IMR-90 (cell line): ENCODE measurements around the gene APMAP. TPM values are rescaled to one million over a fixed set of nuclear protein-coding genes. Genes with fewer than 3 reads are reported as not detected.

ENCODE experiments used
- ATAC-seq: fragments of 200-7000 bp; cut with Tn5 transposase; 2 replicates; pipeline ENCODE4 v1.9.1; 2020; ENCODE audit warnings: low read depth, mild to moderate bottlenecking, moderate library complexity
- BruUV-seq: library from RNA; stranded (reverse); fragments of 400-500 nt; replicated peaks from 2 replicates; lab custom pipeline; 2021; lab: Mats Ljungman, UMichigan
- CTCF ChIA-PET: fragments of 300-600 bp; formaldehyde crosslinking; extraction: SDS; loops from one replicate; lab custom pipeline; 2021; ENCODE audit warnings: antibody characterized with exemption; lab: Yijun Ruan, JAX
- POLR2A ChIA-PET: fragments of 300-600 bp; sonication (Branson Sonifier 250); formaldehyde crosslinking; loops from one replicate; lab custom pipeline; 2022; ENCODE audit warnings: antibody characterized with exemption; ENCODE audit not compliant: unreplicated experiment; lab: Charles Lee
- DNase-seq: peaks from one replicate; pipeline ENCODE4 v3.0.0; 2013
- H2AFZ ChIP-seq: replicated peaks from 2 replicates; pipeline ENCODE3; 2013; ENCODE audit warnings: low read length, mild to moderate bottlenecking; ENCODE audit not compliant: poor library complexity
- H2AK5ac ChIP-seq: 2 replicates; pipeline ENCODE4 v1.6.1; 2013; ENCODE audit warnings: low read depth, low read length, inconsistent platforms
- H2AK9ac ChIP-seq: replicated peaks from 2 replicates; pipeline ENCODE3; 2013; ENCODE audit warnings: mild to moderate bottlenecking, low read depth, low read length, moderate library complexity; ENCODE audit not compliant: poor library complexity
- H2BK120ac ChIP-seq: 2 replicates; pipeline ENCODE4 v1.6.1; 2013; ENCODE audit warnings: low read depth, low read length, inconsistent platforms
- H2BK15ac ChIP-seq: 3 replicates; pipeline ENCODE4 v1.6.1; 2013; ENCODE audit warnings: low read depth, low read length, inconsistent platforms
- H2BK20ac ChIP-seq: 2 replicates; pipeline ENCODE4 v1.6.1; 2013; ENCODE audit warnings: low read depth, mild to moderate bottlenecking, inconsistent platforms, low read length, moderate library complexity
- H2BK5ac ChIP-seq: 2 replicates; pipeline ENCODE4 v1.6.1; 2013; ENCODE audit warnings: mild to moderate bottlenecking, low read depth, low read length, inconsistent platforms; ENCODE audit not compliant: poor library complexity, severe bottlenecking
- H3K14ac ChIP-seq: replicated peaks from 2 replicates; pipeline ENCODE4 v1.6.1; 2013; ENCODE audit warnings: low read depth, low read length, inconsistent platforms
- H3K18ac ChIP-seq: 2 replicates; pipeline ENCODE4 v1.6.1; 2013; ENCODE audit warnings: low read depth, low read length, control low read depth
- H3K23ac ChIP-seq: 2 replicates; pipeline ENCODE4 v1.6.1; 2013; ENCODE audit warnings: low read depth, low read length, inconsistent platforms
- H3K27ac ChIP-seq: 2 replicates; pipeline ENCODE4 v1.5.1; 2013; ENCODE audit warnings: mild to moderate bottlenecking, control low read depth, low read length; ENCODE audit not compliant: insufficient read depth
- H3K27me3 ChIP-seq: 2 replicates; pipeline ENCODE4 v1.6.1; 2013; ENCODE audit warnings: low read length; ENCODE audit not compliant: control insufficient read depth, insufficient read depth
- H3K36me3 ChIP-seq: 2 replicates; pipeline ENCODE4 v1.6.1; 2013; ENCODE audit warnings: low read length, mixed read lengths; ENCODE audit not compliant: control insufficient read depth, insufficient read depth
- H3K4ac ChIP-seq: 2 replicates; pipeline ENCODE4 v1.6.1; 2013; ENCODE audit warnings: low read depth, low read length, inconsistent platforms
- H3K4me1 ChIP-seq: 2 replicates; pipeline ENCODE4 v1.6.1; 2013; ENCODE audit warnings: low read length, mixed read lengths; ENCODE audit not compliant: control insufficient read depth, insufficient read depth
- H3K4me2 ChIP-seq: 2 replicates; pipeline ENCODE4 v1.6.1; 2013; ENCODE audit warnings: low read depth, mild to moderate bottlenecking, control low read depth, low read length, moderate library complexity
- H3K4me3 ChIP-seq: 2 replicates; pipeline ENCODE4 v1.5.1; 2013; ENCODE audit warnings: low read depth, mild to moderate bottlenecking, control low read depth, low read length, moderate library complexity; ENCODE audit not compliant: insufficient read depth
- H3K56ac ChIP-seq: 2 replicates; pipeline ENCODE4 v1.6.1; 2013; ENCODE audit warnings: low read length, inconsistent platforms; ENCODE audit not compliant: insufficient read depth; ENCODE audit errors: extremely low read depth
- H3K79me1 ChIP-seq, 2 experiments: 2 replicates each; pipeline ENCODE4 v1.6.1; 2013; ENCODE audit warnings: low read length in 2 of 2, inconsistent platforms in 1 of 2, low read depth in 1 of 2
- H3K9ac ChIP-seq: 2 replicates; pipeline ENCODE4 v1.6.1; 2013; ENCODE audit warnings: low read depth, low read length, control low read depth
- H3K9me1 ChIP-seq: 2 replicates; pipeline ENCODE4 v1.6.1; 2013; ENCODE audit warnings: low read length, inconsistent platforms; ENCODE audit not compliant: insufficient read depth
- H3K9me3 ChIP-seq: 2 replicates; pipeline ENCODE4 v1.6.1; 2013; ENCODE audit warnings: low read length; ENCODE audit not compliant: control insufficient read depth, insufficient read depth
- H4K20me1 ChIP-seq: 2 replicates; pipeline ENCODE4 v1.6.1; 2013; ENCODE audit warnings: low read length, inconsistent platforms; ENCODE audit not compliant: insufficient read depth
- H4K5ac ChIP-seq: 2 replicates; pipeline ENCODE4 v1.6.1; 2013; ENCODE audit warnings: mild to moderate bottlenecking, low read depth, low read length, control low read depth
- H4K8ac ChIP-seq, 2 experiments: 2 replicates each; pipeline ENCODE4 v1.6.1; 2013; ENCODE audit warnings: low read depth in 2 of 2, low read length in 2 of 2, control low read depth in 1 of 2, inconsistent platforms in 1 of 2
- H4K91ac ChIP-seq: 2 replicates; pipeline ENCODE4 v1.6.1; 2013; ENCODE audit warnings: low read depth, low read length, inconsistent platforms; ENCODE audit not compliant: insufficient read depth
- BHLHE40 ChIP-seq: fragments of 150-350 bp; IDR thresholded peaks from 2 replicates; pipeline ENCODE4 v1.6.1; 2016; ENCODE audit warnings: mild to moderate bottlenecking, low read depth, low read length
- CEBPB ChIP-seq: IDR thresholded peaks from 2 replicates; pipeline ENCODE4 v1.6.1; 2012; ENCODE audit warnings: low read depth, low read length, improper control_type of control experiment
- CHD1 ChIP-seq: IDR thresholded peaks from 2 replicates; pipeline ENCODE4 v1.6.1; 2012; ENCODE audit warnings: low read depth, low read length, improper control_type of control experiment
- CTCF ChIP-seq: conservative IDR thresholded peaks from 2 replicates; pipeline ENCODE4 v1.5.1; 2012; ENCODE audit warnings: mild to moderate bottlenecking, low read depth, low read length, improper control_type of control experiment
- FOS ChIP-seq: fragments of 150-350 bp; IDR thresholded peaks from 2 replicates; pipeline ENCODE4 v1.6.1; 2016; ENCODE audit warnings: low read depth, low read length
- MAZ ChIP-seq: IDR thresholded peaks from 2 replicates; pipeline ENCODE4 v1.6.1; 2012; ENCODE audit warnings: low read depth, mild to moderate bottlenecking, low read length, improper control_type of control experiment, moderate library complexity, borderline replicate concordance
- MXI1 ChIP-seq: IDR thresholded peaks from 2 replicates; pipeline ENCODE4 v1.6.1; 2012; ENCODE audit warnings: low read depth, mild to moderate bottlenecking, low read length, moderate library complexity, borderline replicate concordance
- NFE2L2 ChIP-seq: fragments of 150-350 bp; IDR thresholded peaks from 2 replicates; pipeline ENCODE4 v1.6.1; 2016; ENCODE audit warnings: low read depth, mild to moderate bottlenecking, low read length
- POLR2A ChIP-seq: IDR thresholded peaks from 2 replicates; pipeline ENCODE4 v1.6.1; 2012; ENCODE audit warnings: mild to moderate bottlenecking, low read depth, low read length
- RAD21 ChIP-seq: IDR thresholded peaks from 2 replicates; pipeline ENCODE4 v1.6.1; 2012; ENCODE audit warnings: low read length, improper control_type of control experiment
- RCOR1 ChIP-seq: IDR thresholded peaks from 2 replicates; pipeline ENCODE4 v1.6.1; 2012; ENCODE audit warnings: mild to moderate bottlenecking, low read length, improper control_type of control experiment; ENCODE audit not compliant: insufficient replicate concordance
- RFX5 ChIP-seq: IDR thresholded peaks from 2 replicates; pipeline ENCODE4 v1.8.0; 2012; ENCODE audit warnings: low read depth, mild to moderate bottlenecking, low read length, moderate library complexity
- SMC3 ChIP-seq: fragments of 150-350 bp; IDR thresholded peaks from 2 replicates; pipeline ENCODE4 v1.6.1; 2016; ENCODE audit warnings: low read depth, mild to moderate bottlenecking, antibody characterized with exemption, low read length, moderate library complexity
- WGBS, 2 experiments: methylation state at CpG; one replicate each; pipeline versions ENCODE4 v1.1.5 to v1.1.7; 2013; ENCODE audit warnings: missing lambda C conversion rate in 2 of 2; ENCODE audit not compliant: insufficient read length in 1 of 2; ENCODE audit errors: extremely low coverage in 2 of 2; 5-methylcytosine and 5-hydroxymethylcytosine counted together
- dilution Hi-C: fragments of 300-500 bp; cut with HindIII; formaldehyde crosslinking; loops from one replicate; pipeline ENCODE4 v1.14.3; 2018; ENCODE audit warnings: low sequenced_read_pairs; ENCODE audit not compliant: unreplicated experiment
- in situ Hi-C: fragments of 300-500 bp; cut with MboI; formaldehyde crosslinking; loops from 3 replicates; pipeline ENCODE4 v1.14.3; 2019; ENCODE audit warnings: low sequenced_read_pairs, inconsistent platforms, mixed read lengths
- intact Hi-C: fragments of 100-400 bp; cut with micrococcal nuclease; formaldehyde crosslinking; loops from 2 replicates; pipeline ENCODE4 v1.10.0; 2022
- polyA plus RNA-seq, 3 experiments: library from polyadenylated mRNA; depleted of rRNA; stranded (reverse); fragments of >200 nt; gene quantifications; 2 replicates each; pipeline ENCODE4 v1.2.3, GENCODE V29; 2012; ENCODE audit warnings: low replicate concordance in 1 of 3
- total RNA-seq: library from RNA; depleted of rRNA; stranded (reverse); fragments of >200 nt; gene quantifications from 2 replicates; pipeline ENCODE4 v1.2.3, GENCODE V29; 2012
- TF ChIP-seq, protein P1 (sequence below): fragments of 150-350 bp; IDR thresholded peaks from 2 replicates; pipeline ENCODE4 v1.6.1; 2016; ENCODE audit warnings: low read depth, mild to moderate bottlenecking, low read length, moderate library complexity, borderline replicate concordance
- TF ChIP-seq, protein P2 (sequence below): fragments of 150-350 bp; IDR thresholded peaks from 2 replicates; pipeline ENCODE4 v1.6.1; 2017; ENCODE audit warnings: mild to moderate bottlenecking, antibody characterized with exemption, low read length, low read depth

The APMAP gene
- total and polyA plus RNA-seq, 2 of the 4 experiments (the other 2 are of a cell fraction) = 67.2 to 88.8 TPM

DNA sequence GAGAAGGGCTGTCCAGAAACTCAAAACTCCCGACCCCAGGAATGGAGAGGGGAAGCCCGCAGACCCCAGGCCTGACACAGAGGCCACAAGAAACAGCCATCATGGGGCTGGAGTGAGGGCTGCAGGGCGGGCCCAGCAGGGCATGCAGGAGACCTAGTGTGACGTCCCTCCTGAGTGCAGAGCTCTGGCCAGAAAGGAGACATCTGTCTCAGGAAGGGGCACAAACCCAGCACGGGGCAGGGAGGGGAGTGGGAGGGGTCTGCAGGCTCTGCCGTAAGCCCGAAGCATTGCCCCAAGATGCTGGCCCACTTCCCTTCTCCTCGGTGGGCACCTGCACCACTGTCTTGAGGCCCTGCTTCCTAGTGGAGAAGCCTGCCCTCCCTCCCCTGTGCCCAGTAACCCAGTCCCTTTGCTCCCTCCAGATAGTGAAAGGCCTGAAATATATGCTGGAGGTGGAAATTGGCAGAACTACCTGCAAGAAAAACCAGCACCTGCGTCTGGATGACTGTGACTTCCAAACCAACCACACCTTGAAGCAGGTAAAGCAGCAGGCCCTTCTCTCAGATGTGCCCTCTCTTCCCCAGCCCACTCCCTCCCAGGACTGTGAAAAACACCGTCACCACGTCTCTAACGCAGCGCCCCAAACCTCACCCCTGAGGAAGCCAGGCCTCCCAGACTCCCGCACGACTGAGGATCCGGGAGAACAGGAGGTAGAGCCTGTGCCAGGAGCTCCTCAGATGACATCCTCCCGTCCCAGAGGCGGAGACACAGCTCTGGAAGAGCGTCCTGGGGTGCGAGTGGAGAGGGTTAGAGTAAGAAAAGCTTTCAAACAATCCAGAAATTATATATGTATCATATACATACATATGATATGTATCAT is 33.8 kb downstream of the APMAP start:
- Histone ChIP-seq H4K8ac (no peak overlapping the region), H3K27ac (no peak overlapping the region), H4K20me1 (no peaks in the 10 kb centered on the region), H3K9me1 (0 out of 2 replicates have a peak, but pooled peaks cover 4% of the 10 kb centered on the region), H2AK9ac (peak overlapping the region; percentile 8), H2AFZ (no peak overlapping the region), H3K23ac (no peak overlapping the region), H3K79me1 (no peaks in the 10 kb centered on the region), H3K18ac (no peak overlapping the region), H2AK5ac (no peak overlapping the region), H2BK5ac (no peak overlapping the region), H4K5ac (no peak overlapping the region), H3K4me1 (no peaks in the 10 kb centered on the region), H3K9ac (no peak overlapping the region), H2BK120ac (no peak overlapping the region), H4K91ac (no peak overlapping the region), H3K9me3 (no peaks in the 10 kb centered on the region), H3K56ac (no peak overlapping the region), H3K4me2 (no peak overlapping the region), H3K4ac (no peak overlapping the region), H3K14ac (no peak overlapping the region), H2BK15ac (no peak overlapping the region), H3K27me3 (no peaks in the 10 kb centered on the region), H3K4me3 (no peak overlapping the region), H3K36me3 (peaks cover 23% of the 10 kb centered on the region), H2BK20ac (no peak overlapping the region)
- intact Hi-C loops = no loop called here
- no peak for ATAC-seq
- in situ Hi-C loops = no loop called here
- dilution Hi-C loops = no loop called here
- WGBS, 2 experiments = 96% methylated on average over 3 of the region's 20 CpGs; no CpG with 5 or more reads in 1 of the 2 experiments
- no TSS peak for BruUV-seq
- no peak for DNase-seq
- CTCF ChIA-PET = no interaction called here
- POLR2A ChIA-PET = no interaction called here
- TF ChIP-seq RFX5 = no peak
- no peak for TF ChIP-seq POLR2A
- TF ChIP-seq MAZ = no peak
- TF ChIP-seq, protein P1, sequence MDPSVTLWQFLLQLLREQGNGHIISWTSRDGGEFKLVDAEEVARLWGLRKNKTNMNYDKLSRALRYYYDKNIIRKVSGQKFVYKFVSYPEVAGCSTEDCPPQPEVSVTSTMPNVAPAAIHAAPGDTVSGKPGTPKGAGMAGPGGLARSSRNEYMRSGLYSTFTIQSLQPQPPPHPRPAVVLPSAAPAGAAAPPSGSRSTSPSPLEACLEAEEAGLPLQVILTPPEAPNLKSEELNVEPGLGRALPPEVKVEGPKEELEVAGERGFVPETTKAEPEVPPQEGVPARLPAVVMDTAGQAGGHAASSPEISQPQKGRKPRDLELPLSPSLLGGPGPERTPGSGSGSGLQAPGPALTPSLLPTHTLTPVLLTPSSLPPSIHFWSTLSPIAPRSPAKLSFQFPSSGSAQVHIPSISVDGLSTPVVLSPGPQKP = no peak
- TF ChIP-seq RAD21 = no peak
- no peak for TF ChIP-seq RCOR1
- TF ChIP-seq, protein P2, sequence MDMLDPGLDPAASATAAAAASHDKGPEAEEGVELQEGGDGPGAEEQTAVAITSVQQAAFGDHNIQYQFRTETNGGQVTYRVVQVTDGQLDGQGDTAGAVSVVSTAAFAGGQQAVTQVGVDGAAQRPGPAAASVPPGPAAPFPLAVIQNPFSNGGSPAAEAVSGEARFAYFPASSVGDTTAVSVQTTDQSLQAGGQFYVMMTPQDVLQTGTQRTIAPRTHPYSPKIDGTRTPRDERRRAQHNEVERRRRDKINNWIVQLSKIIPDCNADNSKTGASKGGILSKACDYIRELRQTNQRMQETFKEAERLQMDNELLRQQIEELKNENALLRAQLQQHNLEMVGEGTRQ = no peak
- no peak for TF ChIP-seq FOS
- no peak for TF ChIP-seq NFE2L2
- no peak for TF ChIP-seq MXI1
- no peak for TF ChIP-seq SMC3
- no peak for TF ChIP-seq BHLHE40
- TF ChIP-seq CHD1 = no peak
- TF ChIP-seq CTCF = no peak
- TF ChIP-seq CEBPB = no peak
